GM18499 (cell line): ENCODE data around the gene NIBAN1.
A peak's percentile ranks its signal among the peaks of the same experiment; 100 is the strongest.
"Not testable (repeated sequence)": the region's sequence is repeated elsewhere in the genome, so short reads cannot be mapped to it uniquely, and the experiment has no call there.

Source experiments
- ATAC-seq: cut with Tn5 transposase; IDR thresholded peaks from one replicate; pipeline ENCODE4 v1.9.1; 2021; ENCODE audit warnings: moderate number of reproducible peaks; ENCODE audit not compliant: insufficient read depth, unreplicated experiment

Gene NIBAN1

GRCh38 chr1:184973272-184974055 is 844 bp downstream of the NIBAN1 start:
- peak; percentile 46 for ATAC-seq

GRCh38 chr1:184972315-184973055 is 1.8 kb downstream of the NIBAN1 start:
- ATAC-seq: no peak

GRCh38 chr1:184971522-184972265 is 2.6 kb downstream of the NIBAN1 start:
- ATAC-seq: no peak

GRCh38 chr1:184970691-184971161 is 3.6 kb downstream of the NIBAN1 start:
- no peak for ATAC-seq

GRCh38 chr1:184966989-184967388 is 7.3 kb downstream of the NIBAN1 start:
- ATAC-seq: no peak

GRCh38 chr1:184965944-184966860 is 8.1 kb downstream of the NIBAN1 start:
- no peak for ATAC-seq

GRCh38 chr1:184965439-184965838 is 8.9 kb downstream of the NIBAN1 start:
- ATAC-seq: no peak

GRCh38 chr1:184959626-184960025 is 14.7 kb downstream of the NIBAN1 start:
- no peak for ATAC-seq

- ATAC-seq: no peak
These were observed 15.6 kb downstream of the NIBAN1 start for GRCh38 chr1:184958554-184959353.

GRCh38 chr1:184957901-184958300 is 16.4 kb downstream of the NIBAN1 start:
- ATAC-seq: not testable (repeated sequence)

GRCh38 chr1:184956999-184957700 is 17.2 kb downstream of the NIBAN1 start:
- no peak for ATAC-seq

- no peak for ATAC-seq
These were observed 19.9 kb downstream of the NIBAN1 start for GRCh38 chr1:184954232-184954995.

GRCh38 chr1:184953600-184954219 is 20.6 kb downstream of the NIBAN1 start:
- ATAC-seq: no peak

- ATAC-seq: no peak
These were observed 21.9 kb downstream of the NIBAN1 start for GRCh38 chr1:184952428-184952827.

- no peak for ATAC-seq
These were observed 22.5 kb downstream of the NIBAN1 start for GRCh38 chr1:184951788-184952187.

- ATAC-seq: no peak
These were observed 23.4 kb downstream of the NIBAN1 start for GRCh38 chr1:184950906-184951305.

GRCh38 chr1:184950227-184950626 is 24.1 kb downstream of the NIBAN1 start:
- ATAC-seq: no peak
